Mammary microvascular endothelial cell (primary cell): ENCODE measurements around the gene EVI5L. TPM values are rescaled to one million over a fixed set of nuclear protein-coding genes. Genes with fewer than 3 reads are reported as not detected.

Experiments
- total RNA-seq: library from RNA; depleted of rRNA; stranded (reverse); fragments of >200 nt; gene quantifications from 2 replicates; pipeline ENCODE4 v1.2.3, GENCODE V29; 2015

Gene EVI5L
- 19.7 and 21.1 TPM in 2 replicates for total RNA-seq

GRCh38 chr19:7829561-7830271 is at the start of gene EVI5L:
EVI5L (plus strand) TSS chr19:7830218; CDS start chr19:7846543, 16,325 bp downstream.

GRCh38 chr19:7874076-7874896 is 44.3 kb downstream of the EVI5L start, which contains the start of gene PRR36:
PRR36 (minus strand) TSS chr19:7874390; CDS start chr19:7873689, 701 bp downstream.

GRCh38 chr19:7888145-7888825 is 58.3 kb downstream of the EVI5L start, which contains the start of gene LRRC8E:
LRRC8E (plus strand) TSS chr19:7888510; CDS start chr19:7895604, 7,094 bp downstream.

GRCh38 chr19:7903244-7904073 is 73.4 kb downstream of the EVI5L start, which contains the start of gene MAP2K7:
MAP2K7 (plus strand) TSS chr19:7903877; CDS start chr19:7903945, 68 bp downstream.

Other genes starting within 250 kb of the EVI5L start
- 0.10 TPM in 1 of 2 replicates, not detected in the other for gene CAMSAP3, start 234.4 kb upstream of the EVI5L start, total RNA-seq
- 31.4 and 33.1 TPM in 2 replicates for gene XAB2, start 200.7 kb upstream of the EVI5L start, total RNA-seq
- 14.0 and 21.4 TPM in 2 replicates for gene PET100, start 200.4 kb upstream of the EVI5L start, total RNA-seq
- gene PCP2, start 196.5 kb upstream of the EVI5L start, total RNA-seq = not detected in 2 replicates
- gene STXBP2, start 193.1 kb upstream of the EVI5L start, total RNA-seq = 21.4 and 27.1 TPM in 2 replicates
- not detected in 2 replicates for gene RETN, start 161.2 kb upstream of the EVI5L start, total RNA-seq
- not detected in 2 replicates for gene MCEMP1, start 153.1 kb upstream of the EVI5L start, total RNA-seq
- 129 and 159 TPM in 2 replicates for gene TRAPPC5, start 149.4 kb upstream of the EVI5L start, total RNA-seq
- gene FCER2, start 128.1 kb upstream of the EVI5L start, total RNA-seq = not detected in 2 replicates
- not detected in 2 replicates for gene CLEC4G, start 98.1 kb upstream of the EVI5L start, total RNA-seq
- not detected in 2 replicates for gene CD209, start 82.7 kb upstream of the EVI5L start, total RNA-seq
- gene CLEC4M, start 67.0 kb upstream of the EVI5L start, total RNA-seq = 0.20 TPM in 1 of 2 replicates, not detected in the other
- gene PRR36, start 44.2 kb downstream of the EVI5L start, total RNA-seq = not detected in 2 replicates
- 1.00 and 1.4 TPM in 2 replicates for gene LRRC8E, start 58.3 kb downstream of the EVI5L start, total RNA-seq
- 7.8 and 9.3 TPM in 2 replicates for gene MAP2K7, start 73.7 kb downstream of the EVI5L start, total RNA-seq
- gene TGFBR3L, start 84.6 kb downstream of the EVI5L start, total RNA-seq = not detected in 2 replicates
- gene SNAPC2, start 90.1 kb downstream of the EVI5L start, total RNA-seq = 33.9 and 41.0 TPM in 2 replicates
- gene CTXN1, start 95.9 kb downstream of the EVI5L start, total RNA-seq = 4.1 and 5.5 TPM in 2 replicates
- 60.7 and 70.1 TPM in 2 replicates for gene TIMM44, start 113.4 kb downstream of the EVI5L start, total RNA-seq
- gene ELAVL1, start 175.4 kb downstream of the EVI5L start, total RNA-seq = 47.4 and 49.6 TPM in 2 replicates
- not detected in 2 replicates for gene CCL25, start 222.5 kb downstream of the EVI5L start, total RNA-seq